A172 (cell line): ENCODE results near the gene MMRN1. TPM values are rescaled to one million over a fixed set of nuclear protein-coding genes. Genes with fewer than 3 reads are reported as not detected.

Experiments used
- DNase-seq: peaks from one replicate; pipeline ENCODE4 v3.0.0-alpha.2; 2015; ENCODE audit warnings: low spot score
- total RNA-seq: library from RNA; depleted of rRNA; stranded (reverse); fragments of >200 nt; shearing (Covaris generic); gene quantifications from 2 replicates; pipeline ENCODE4 v1.2.3, GENCODE V29; 2014; rRNA removed

Gene MMRN1
- total RNA-seq, 1 experiment from 2014 or later: not detected

DNA sequence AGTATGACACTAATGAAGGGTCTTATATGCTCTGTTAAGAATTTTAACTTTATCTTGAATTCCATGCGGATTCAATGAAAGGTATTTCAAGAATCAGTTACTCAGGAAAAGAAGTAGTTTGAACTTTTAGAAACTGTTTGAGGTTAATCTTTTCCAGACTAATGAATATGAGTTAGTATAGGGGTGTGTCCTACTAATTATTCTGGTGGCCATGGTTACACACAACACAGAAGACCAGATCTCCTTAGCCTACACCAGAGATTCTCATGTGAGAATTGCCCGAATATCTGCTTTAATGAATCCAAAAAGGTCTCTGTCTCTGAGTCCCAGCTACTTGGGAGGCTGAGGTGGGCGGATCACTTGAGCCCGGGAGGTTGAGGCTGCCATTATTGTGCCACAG is 100.4 kb downstream of the MMRN1 start:
- no peak for DNase-seq

DNA sequence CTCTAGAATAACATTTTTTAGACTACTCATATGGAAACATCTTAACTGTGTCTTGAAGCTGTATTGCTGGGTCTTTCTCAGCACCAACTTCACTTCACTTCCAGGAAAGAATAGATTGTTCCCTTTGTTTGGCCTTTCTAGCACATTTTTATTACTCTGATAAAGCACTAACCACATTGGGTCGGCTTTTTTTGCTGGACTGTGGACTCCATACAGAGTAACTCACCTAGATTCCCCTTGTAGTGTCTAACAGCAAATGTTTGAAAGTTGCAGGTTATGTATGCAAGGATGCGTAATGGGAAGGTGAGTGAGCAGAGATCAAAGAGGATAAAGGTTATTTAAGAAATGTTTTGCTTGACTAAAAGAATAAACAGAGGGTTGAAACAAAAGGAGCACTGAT is 101.2 kb downstream of the MMRN1 start:
- no peak for DNase-seq

DNA sequence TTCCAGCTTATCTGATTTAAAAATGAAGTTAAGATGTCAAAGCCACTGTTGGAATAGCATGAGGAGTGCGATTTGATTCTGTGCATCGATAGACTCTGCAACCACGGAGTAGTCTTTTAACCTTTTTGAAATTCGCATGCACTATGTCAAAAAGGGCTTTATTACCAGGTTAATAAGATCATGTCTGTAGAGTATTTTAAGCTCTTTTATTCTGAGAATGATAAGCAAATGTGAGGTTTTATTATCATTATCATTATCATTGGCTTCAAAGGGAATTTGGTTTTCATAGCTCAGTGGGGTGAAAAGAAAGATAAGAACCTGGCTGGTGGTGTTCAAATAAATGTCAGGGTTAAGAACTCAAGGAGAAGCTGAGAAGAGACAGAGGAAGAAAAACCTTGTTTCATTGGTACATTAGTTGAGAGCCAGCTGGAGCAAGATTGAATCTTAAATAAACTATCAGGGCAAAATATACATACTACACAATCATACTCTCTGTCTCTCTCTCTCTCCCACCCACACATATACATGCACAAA is 102.6 kb downstream of the MMRN1 start:
- no peak for DNase-seq

DNA sequence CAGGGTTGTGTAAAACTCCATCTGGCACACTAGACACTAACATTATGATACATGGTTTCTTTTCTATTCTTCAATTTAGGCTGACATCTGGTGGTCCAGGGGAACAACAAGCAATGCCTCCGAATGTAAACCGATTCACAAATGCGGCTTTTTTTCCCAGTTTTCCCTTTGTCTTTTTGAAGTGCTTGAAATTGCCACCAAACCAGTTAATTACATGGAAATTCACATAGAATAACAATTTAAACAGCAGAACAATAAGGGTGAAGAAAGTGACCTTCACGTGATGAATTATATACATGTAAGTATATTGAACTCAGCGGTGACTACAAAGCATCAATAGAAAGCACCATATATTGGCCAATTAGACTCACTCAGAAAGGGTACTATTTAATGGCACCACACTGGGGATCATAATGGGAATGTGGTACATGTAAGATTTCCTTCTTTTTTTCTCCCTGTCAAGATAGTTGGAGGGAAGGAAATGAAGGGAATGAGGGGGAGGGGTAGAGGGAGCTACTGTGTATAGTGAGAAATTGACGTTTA is 103.9 kb downstream of the MMRN1 start:
- no peak for DNase-seq

DNA sequence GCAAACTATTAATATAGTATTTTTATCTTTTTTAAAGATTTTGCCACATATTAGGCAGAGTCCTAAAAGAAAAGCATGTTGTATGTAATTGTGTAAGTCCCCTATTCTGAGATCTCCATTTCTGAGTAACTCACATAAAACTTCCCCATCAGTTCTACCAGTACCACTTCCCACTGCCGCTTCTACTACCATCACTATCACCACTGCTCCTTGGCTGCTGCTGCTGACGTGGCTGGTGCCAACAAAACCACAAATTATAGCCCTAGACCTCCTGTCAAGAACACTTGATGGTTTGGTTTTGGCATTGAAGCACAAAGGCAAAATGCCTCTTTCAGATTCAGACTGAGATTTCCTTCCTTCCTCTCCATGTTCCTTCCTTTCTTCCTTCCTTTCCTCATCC is 106.4 kb downstream of the MMRN1 start:
- peak; percentile 3 for DNase-seq

DNA sequence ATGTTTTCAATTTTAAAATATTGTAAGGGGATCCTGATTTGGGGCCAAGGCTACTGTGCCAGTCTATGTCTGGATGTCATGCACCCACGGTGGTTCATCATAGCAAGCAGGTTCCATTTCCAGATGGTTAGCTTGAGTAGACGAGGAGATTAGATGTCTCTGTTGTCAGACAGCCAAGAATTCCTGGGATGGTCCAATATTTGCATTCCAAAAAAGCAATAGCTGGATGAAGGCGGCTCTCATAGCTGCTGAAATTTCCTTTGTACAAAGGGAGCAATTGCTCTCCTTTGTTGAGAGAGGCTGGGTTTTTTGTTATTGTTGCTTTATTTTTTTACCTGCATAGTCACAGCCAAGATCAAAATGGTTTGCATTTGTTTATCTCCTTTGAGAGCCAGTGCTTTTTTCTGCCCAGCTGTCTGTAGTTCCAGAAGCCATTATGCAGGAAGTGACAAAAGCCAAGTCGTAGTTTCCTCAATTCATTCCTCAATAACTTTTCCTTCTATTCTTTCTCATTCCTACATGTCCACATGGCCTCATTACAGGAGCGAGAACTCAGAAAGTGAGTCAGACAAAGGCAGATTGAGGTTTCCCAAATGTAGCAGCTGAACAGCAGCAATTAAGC is 107.9 kb downstream of the MMRN1 start:
- DNase-seq: peak; percentile 13

Other genes with a start within 250 kb of the MMRN1 start
- not detected in 2 replicates for gene SNCA, start 57.7 kb upstream of the MMRN1 start, total RNA-seq
- gene CCSER1, start 232.5 kb downstream of the MMRN1 start, total RNA-seq: not detected in 2 replicates